K562 (cell line): ENCODE results near the gene TAF4. TPM values are rescaled to one million over a fixed set of nuclear protein-coding genes. Genes with fewer than 3 reads are reported as not detected.
A peak's percentile ranks its signal among the peaks of the same experiment; 100 is the strongest.

ENCODE experiments used
- ATAC-seq: fragments of 200-7000 bp; cut with Tn5 transposase; 3 replicates; pipeline ENCODE4 v1.9.1; 2020; ENCODE audit warnings: moderate library complexity
- BruUV-seq: library from RNA; stranded (reverse); fragments of 400-500 nt; replicated peaks from 2 replicates; lab custom pipeline; 2021; lab: Mats Ljungman, UMichigan
- CTCF ChIA-PET: fragments of 300-600 bp; formaldehyde crosslinking; extraction: SDS; loops from one replicate; lab custom pipeline; 2021; ENCODE audit warnings: low intra/inter-chr PET ratio; lab: Yijun Ruan, JAX
- POLR2A ChIA-PET: fragments of 300-600, 350-650 bp; sonication (Branson Sonifier 250); formaldehyde crosslinking; extraction: SDS; loops from one replicate; lab custom pipeline; 2021; ENCODE audit warnings: antibody characterized with exemption, inconsistent platforms; lab: Yijun Ruan, JAX
- DNase-seq, 4 experiments: peaks; one replicate each; pipeline versions ENCODE4 v3.0.0 to v3.0.0-alpha.2; 2011 to 2018; ENCODE audit warnings: low spot score in 3 of 4, mixed read lengths in 3 of 4; ENCODE audit errors: extremely low read depth in 1 of 4
- FAIRE-seq: peaks from 2 replicates; lab custom pipeline; 2011; peaks lifted over from hg19 to GRCh38; lab: Jason Lieb, UNC
- H2AFZ ChIP-seq: 2 replicates; pipeline ENCODE4 v1.6.0; 2011; ENCODE audit warnings: low read depth, low read length, control low read depth, inconsistent platforms
- H3K27ac ChIP-seq: fragments of 200-600 bp; 3 replicates; pipeline ENCODE4 v1.8.0; 2011; ENCODE audit warnings: low read depth, mild to moderate bottlenecking, control low read depth, inconsistent platforms, low read length, moderate library complexity, mixed read lengths; ENCODE audit errors: extremely low read depth
- H3K27me3 ChIP-seq, 2 experiments: fragments of 300-600 bp in 1 of 2; 2 replicates in 1 of 2; 3 replicates in 1 of 2; pipeline versions ENCODE4 v1.6.0 to v1.8.0; 2011; ENCODE audit warnings: inconsistent platforms in 2 of 2, low read length in 2 of 2, mild to moderate bottlenecking in 1 of 2, mixed read lengths in 1 of 2, moderate library complexity in 1 of 2; ENCODE audit not compliant: control insufficient read depth in 2 of 2, insufficient read depth in 2 of 2
- H3K36me3 ChIP-seq: fragments of 300-600 bp; 3 replicates; pipeline ENCODE4 v1.8.0; 2011; ENCODE audit warnings: mild to moderate bottlenecking, low read length, inconsistent platforms; ENCODE audit not compliant: control insufficient read depth, insufficient read depth
- H3K4me1 ChIP-seq, 2 experiments: fragments of 200-600 bp in 1 of 2; replicated peaks in 1 of 2; 2 replicates in 1 of 2; 3 replicates in 1 of 2; pipeline versions ENCODE4 v1.5.1 to v1.8.0; 2011; ENCODE audit warnings: inconsistent platforms in 2 of 2, low read length in 2 of 2, mild to moderate bottlenecking in 1 of 2, mixed read lengths in 1 of 2, moderate library complexity in 1 of 2; ENCODE audit not compliant: control insufficient read depth in 2 of 2, insufficient read depth in 2 of 2
- H3K4me2 ChIP-seq: 2 replicates; pipeline ENCODE4 v1.6.1; 2011; ENCODE audit warnings: low read length, control low read depth, inconsistent platforms, mixed read lengths; ENCODE audit not compliant: insufficient read depth
- H3K4me3 ChIP-seq: fragments of 200-600 bp; sonication (generic), shearing (Covaris generic); 2 replicates; pipeline ENCODE4 v1.5.1; 2016; ENCODE audit warnings: control low read depth, inconsistent platforms
- H3K79me2 ChIP-seq: fragments of 200-600 bp; 3 replicates; pipeline ENCODE4 v1.8.0; 2011; ENCODE audit warnings: low read length, inconsistent platforms; ENCODE audit not compliant: control insufficient read depth, insufficient read depth
- H3K9ac ChIP-seq, 2 experiments: 2 replicates each; pipeline versions ENCODE4 v1.6.0 to v1.6.1; 2011; ENCODE audit warnings: low read depth in 2 of 2, low read length in 2 of 2, control low read depth in 1 of 2, inconsistent platforms in 1 of 2, mild to moderate bottlenecking in 1 of 2, mixed read lengths in 1 of 2; ENCODE audit not compliant: insufficient read depth in 1 of 2
- H3K9me1 ChIP-seq: one replicate; pipeline ENCODE4 v1.6.0; 2011; ENCODE audit warnings: inconsistent platforms, mild to moderate bottlenecking, low read length, moderate library complexity; ENCODE audit not compliant: control insufficient read depth, insufficient read depth
- H3K9me3 ChIP-seq: replicated peaks from 2 replicates; pipeline ENCODE4 v1.5.1; 2011; ENCODE audit warnings: low read depth, low read length, inconsistent platforms; ENCODE audit not compliant: control insufficient read depth, insufficient read depth
- H4K20me1 ChIP-seq: replicated peaks from 2 replicates; pipeline ENCODE4 v1.6.1; 2011; ENCODE audit warnings: low read length, inconsistent platforms, mixed read lengths; ENCODE audit not compliant: control insufficient read depth, insufficient read depth
- BHLHE40 ChIP-seq: IDR thresholded peaks from 2 replicates; pipeline ENCODE4 v1.6.1; 2011; ENCODE audit warnings: low read length, improper control_type of control experiment
- BRD9 ChIP-seq: fragments of 450-650 bp; IDR thresholded peaks from 2 replicates; pipeline ENCODE4 v1.6.1; 2018; ENCODE audit warnings: low read depth; ENCODE audit not compliant: partially characterized antibody
- GTF2E2 ChIP-seq: fragments of 200-800 bp; sonication (Bioruptor generic); IDR thresholded peaks from 2 replicates; pipeline ENCODE4 v1.6.1; 2016; ENCODE audit warnings: missing genetic modification characterization, missing compliant biosample characterization
- LARP7 ChIP-seq: fragments of 450-650 bp; IDR thresholded peaks from 2 replicates; pipeline ENCODE4 v1.6.1; 2016
- MXI1 ChIP-seq: IDR thresholded peaks from 2 replicates; pipeline ENCODE4 v1.6.1; 2011; ENCODE audit warnings: low read depth, mild to moderate bottlenecking, improper control_type of control experiment, low read length
- POLR2G ChIP-seq: fragments of 200-400 bp; formaldehyde crosslinking; IDR thresholded peaks from 2 replicates; pipeline ENCODE4 v1.6.1; 2017; ENCODE audit warnings: low read depth, mild to moderate bottlenecking, antibody characterized with exemption, low read length, moderate library complexity
- RHOXF2B ChIP-seq: fragments of 250-450 bp; sonication (Bioruptor Pico); conservative IDR thresholded peaks from 2 replicates; pipeline ENCODE4 v1.5.1; 2021
- SMARCA5 ChIP-seq: fragments of 450-650 bp; IDR thresholded peaks from 2 replicates; pipeline ENCODE4 v1.6.1; 2016
- ZNF232 ChIP-seq: sonication (generic); formaldehyde crosslinking; IDR thresholded peaks from 2 replicates; pipeline ENCODE4 v1.8.0; 2022; ENCODE audit warnings: mild to moderate bottlenecking, missing genetic modification reagents
- ZNF780A ChIP-seq: fragments of 250-450 bp; sonication (Bioruptor Pico); IDR thresholded peaks from 2 replicates; pipeline ENCODE4 v1.5.0; 2021; ENCODE audit warnings: mild to moderate bottlenecking
- ZZZ3 ChIP-seq: fragments of 450-650 bp; IDR thresholded peaks from 2 replicates; pipeline ENCODE4 v1.6.1; 2016; ENCODE audit warnings: antibody characterized with exemption, mild to moderate bottlenecking, moderate library complexity
- WGBS: fragments of 100-300 bp; shearing (Covaris generic); methylation state at CpG from one replicate; pipeline ENCODE4 v1.1.6; 2016; ENCODE audit warnings: low coverage, mixed read lengths; ENCODE audit not compliant: insufficient coverage; ENCODE audit errors: missing lambda C conversion rate; 5-methylcytosine and 5-hydroxymethylcytosine counted together
- in situ Hi-C: fragments of 300-500 bp; cut with MboI; formaldehyde crosslinking; loops from 4 replicates; pipeline ENCODE4 v1.15.0; 2018; ENCODE audit warnings: inconsistent platforms, mixed read lengths
- intact Hi-C: fragments of 100-400 bp; cut with micrococcal nuclease; formaldehyde crosslinking; loops from 2 replicates; pipeline ENCODE4 v1.14.2; 2022
- polyA plus RNA-seq, 8 experiments: library from polyadenylated mRNA; depleted of rRNA in 4 of 8; stranded (reverse) in 5 of 8; unstranded in 3 of 8; fragments of >200 nt; fragmentation: Nextera tagmentation in 2 of 8; fragmentation: Illumina TruSeq in 1 of 8; extraction: Ambion mirVana in 2 of 8; extraction: Trizol in 1 of 8; gene quantifications; 2 replicates each; pipeline versions ENCODE4 v1.2.1 to v1.2.3, GENCODE V29; 2011 to 2014; ENCODE audit warnings: inconsistent platforms in 1 of 8, missing spikeins in 1 of 8
- total RNA-seq, 7 experiments: library from RNA; depleted of rRNA in 6 of 7; stranded (reverse); fragments of >200 nt in 6 of 7; fragmentation: Illumina TruSeq in 2 of 7; extraction: Trizol in 2 of 7; gene quantifications; 2 replicates each; pipeline versions ENCODE4 v1.2.1 to v1.2.3, GENCODE V29; 2011 to 2021; ENCODE audit warnings: low replicate concordance in 1 of 7
- TF ChIP-seq, protein P1 (sequence below): fragments of 250-450 bp; sonication (Bioruptor Pico); IDR thresholded peaks from 2 replicates; pipeline ENCODE4 v1.8.0; 2021; ENCODE audit warnings: moderate library complexity, mild to moderate bottlenecking, inconsistent platforms

Gene TAF4
- total and polyA plus RNA-seq, 9 of the 15 experiments (the other 6 are each of a cell fraction or from before 2014, with no cell fraction given) = 0.44 to 28.3 (median 5.6) TPM

DNA sequence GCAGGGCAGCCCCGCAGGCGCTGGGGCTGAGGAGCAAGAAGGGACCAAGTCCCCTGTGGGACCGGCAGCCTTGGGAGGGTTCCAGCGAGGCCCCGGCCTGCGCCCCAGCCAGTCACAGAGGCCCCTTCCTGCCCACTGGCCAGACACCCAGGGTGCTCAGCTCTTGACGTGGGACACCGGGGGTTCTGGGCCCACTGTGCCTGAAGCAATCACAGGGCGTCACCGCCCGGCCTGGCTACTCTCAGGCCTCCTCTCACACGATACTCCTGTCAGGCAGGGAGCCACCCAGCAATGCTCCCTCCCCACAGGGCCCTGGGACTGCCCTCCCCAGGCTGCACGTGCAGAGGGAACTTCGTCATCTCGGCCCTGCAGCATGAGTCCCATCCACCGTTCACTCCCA lies 14.5 kb downstream of the TAF4 start:
- peak overlapping the region in 1 of 2 experiments; percentile 76; a peak in 2 of 4 replicates for H3K9ac ChIP-seq
- POLR2A ChIA-PET = no interaction called here
- no peaks in the 10 kb centered on the region for H3K9me3 ChIP-seq
- H2AFZ ChIP-seq = no peak overlapping the region
- H3K4me3 ChIP-seq = no peak overlapping the region
- peaks cover 27% of the 10 kb centered on the region for H4K20me1 ChIP-seq
- FAIRE-seq (no peak), ATAC-seq (peak; percentile 52), DNase-seq (no peak)
- intact Hi-C loops = no loop called here
- peaks cover 10% of the 10 kb centered on the region; the same call in 1 of the 3 replicates for H3K36me3 ChIP-seq
- in situ Hi-C loops = no loop called here
- peaks cover 14% of the 10 kb centered on the region for H3K9me1 ChIP-seq
- TF ChIP-seq ZZZ3 = no peak
- no peak for TF ChIP-seq LARP7
- TF ChIP-seq POLR2G = 0 out of 2 replicates have a peak, but pooled peaks have one; percentile 5
- no peak for TF ChIP-seq MXI1
- no peak for TF ChIP-seq ZNF232 (CRISPR knock-in tag)
- TF ChIP-seq GTF2E2 (tag) = no peak
- TF ChIP-seq, protein P1, sequence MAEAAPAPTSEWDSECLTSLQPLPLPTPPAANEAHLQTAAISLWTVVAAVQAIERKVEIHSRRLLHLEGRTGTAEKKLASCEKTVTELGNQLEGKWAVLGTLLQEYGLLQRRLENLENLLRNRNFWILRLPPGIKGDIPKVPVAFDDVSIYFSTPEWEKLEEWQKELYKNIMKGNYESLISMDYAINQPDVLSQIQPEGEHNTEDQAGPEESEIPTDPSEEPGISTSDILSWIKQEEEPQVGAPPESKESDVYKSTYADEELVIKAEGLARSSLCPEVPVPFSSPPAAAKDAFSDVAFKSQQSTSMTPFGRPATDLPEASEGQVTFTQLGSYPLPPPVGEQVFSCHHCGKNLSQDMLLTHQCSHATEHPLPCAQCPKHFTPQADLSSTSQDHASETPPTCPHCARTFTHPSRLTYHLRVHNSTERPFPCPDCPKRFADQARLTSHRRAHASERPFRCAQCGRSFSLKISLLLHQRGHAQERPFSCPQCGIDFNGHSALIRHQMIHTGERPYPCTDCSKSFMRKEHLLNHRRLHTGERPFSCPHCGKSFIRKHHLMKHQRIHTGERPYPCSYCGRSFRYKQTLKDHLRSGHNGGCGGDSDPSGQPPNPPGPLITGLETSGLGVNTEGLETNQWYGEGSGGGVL (CRISPR knock-in tag) = no peak
- peak; percentile 84 for TF ChIP-seq BHLHE40
- no peak for TF ChIP-seq SMARCA5
- TF ChIP-seq BRD9 = no peak
- TF ChIP-seq ZNF780A (CRISPR knock-in tag) = no peak
- TF ChIP-seq RHOXF2B (CRISPR knock-in tag) = no peak
- CTCF ChIA-PET = no interaction called here
- WGBS = 71% methylated on average over 15 of the region's 16 CpGs
- peaks cover 0 to 60% of the 10 kb centered on the region in 2 experiments; a peak in 2 of 5 replicates for H3K4me1 ChIP-seq
- no peak overlapping the region for H3K4me2 ChIP-seq
- no peaks in the 10 kb centered on the region for H3K27me3 ChIP-seq
- H3K79me2 ChIP-seq = peaks cover 88% of the 10 kb centered on the region
- H3K27ac ChIP-seq = no peak overlapping the region
- BruUV-seq = no TSS peak
